GM12875 (cell line): ENCODE results near the gene BMPR1B.

Source experiments
- H3K4me3 ChIP-seq: one replicate; pipeline ENCODE4 v1.5.1; 2011; ENCODE audit warnings: low read depth, low read length, control low read depth
- TF ChIP-seq, protein P1 (sequence below): IDR thresholded peaks from 2 replicates; pipeline ENCODE4 v1.5.1; 2011; ENCODE audit warnings: low read depth, mild to moderate bottlenecking, control low read depth, inconsistent platforms, low read length, moderate library complexity, borderline replicate concordance; ENCODE audit not compliant: insufficient read depth

The BMPR1B gene

DNA sequence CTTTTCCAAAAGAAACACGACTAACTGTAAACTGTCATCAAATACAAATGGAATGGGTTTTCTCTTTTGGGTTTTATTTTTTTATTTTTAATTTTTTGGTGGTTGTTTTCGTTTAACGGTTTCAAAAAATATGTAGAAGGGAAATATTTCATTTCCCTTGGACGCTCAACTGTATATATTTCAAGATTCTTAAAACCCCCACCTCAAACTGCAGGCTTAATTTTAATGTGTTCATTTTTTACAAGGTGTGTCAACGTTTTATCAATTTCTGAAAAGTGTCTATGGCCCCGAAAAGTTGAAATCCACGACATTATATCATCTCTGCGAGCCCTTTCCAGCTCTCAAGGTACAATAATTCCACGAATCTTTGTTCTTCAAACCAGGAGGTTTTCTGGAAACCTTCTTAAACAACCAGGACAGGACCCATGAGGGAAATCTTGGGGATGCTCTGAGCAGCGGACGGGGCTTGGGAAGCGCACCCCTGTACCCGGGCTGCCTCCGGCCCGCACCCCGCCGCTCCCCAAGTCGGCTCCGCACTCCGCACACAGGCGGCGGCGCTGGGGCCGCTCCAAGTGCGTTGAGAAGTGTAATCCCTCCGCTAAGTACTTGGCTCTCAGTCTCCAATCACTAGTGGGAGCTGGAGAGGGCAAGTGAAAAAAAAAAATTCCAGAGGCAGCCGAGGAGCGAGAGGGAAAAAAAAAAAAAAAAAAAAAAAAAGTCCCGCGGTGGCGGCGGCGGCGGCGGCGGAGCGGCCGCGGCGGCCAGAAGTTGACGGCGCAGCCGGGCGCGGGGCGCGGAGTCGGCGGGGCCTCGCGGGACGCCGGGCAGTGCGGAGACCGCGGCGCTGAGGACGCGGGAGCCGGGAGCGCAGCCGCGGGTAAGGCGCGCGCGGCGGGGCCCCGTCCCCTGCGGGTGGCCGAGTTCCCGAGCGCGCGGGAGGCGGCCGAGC lies at the start of gene BMPR1B:
Gene BMPR1B, plus strand, starts transcription at position 764 of the 949 bp plus-strand sequence. CDS start 346,470 bp downstream, outside the sequence.
- TF ChIP-seq, protein P1, sequence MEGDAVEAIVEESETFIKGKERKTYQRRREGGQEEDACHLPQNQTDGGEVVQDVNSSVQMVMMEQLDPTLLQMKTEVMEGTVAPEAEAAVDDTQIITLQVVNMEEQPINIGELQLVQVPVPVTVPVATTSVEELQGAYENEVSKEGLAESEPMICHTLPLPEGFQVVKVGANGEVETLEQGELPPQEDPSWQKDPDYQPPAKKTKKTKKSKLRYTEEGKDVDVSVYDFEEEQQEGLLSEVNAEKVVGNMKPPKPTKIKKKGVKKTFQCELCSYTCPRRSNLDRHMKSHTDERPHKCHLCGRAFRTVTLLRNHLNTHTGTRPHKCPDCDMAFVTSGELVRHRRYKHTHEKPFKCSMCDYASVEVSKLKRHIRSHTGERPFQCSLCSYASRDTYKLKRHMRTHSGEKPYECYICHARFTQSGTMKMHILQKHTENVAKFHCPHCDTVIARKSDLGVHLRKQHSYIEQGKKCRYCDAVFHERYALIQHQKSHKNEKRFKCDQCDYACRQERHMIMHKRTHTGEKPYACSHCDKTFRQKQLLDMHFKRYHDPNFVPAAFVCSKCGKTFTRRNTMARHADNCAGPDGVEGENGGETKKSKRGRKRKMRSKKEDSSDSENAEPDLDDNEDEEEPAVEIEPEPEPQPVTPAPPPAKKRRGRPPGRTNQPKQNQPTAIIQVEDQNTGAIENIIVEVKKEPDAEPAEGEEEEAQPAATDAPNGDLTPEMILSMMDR = no peak
- H3K4me3 ChIP-seq = no peak within 1 kb of the TSS

DNA sequence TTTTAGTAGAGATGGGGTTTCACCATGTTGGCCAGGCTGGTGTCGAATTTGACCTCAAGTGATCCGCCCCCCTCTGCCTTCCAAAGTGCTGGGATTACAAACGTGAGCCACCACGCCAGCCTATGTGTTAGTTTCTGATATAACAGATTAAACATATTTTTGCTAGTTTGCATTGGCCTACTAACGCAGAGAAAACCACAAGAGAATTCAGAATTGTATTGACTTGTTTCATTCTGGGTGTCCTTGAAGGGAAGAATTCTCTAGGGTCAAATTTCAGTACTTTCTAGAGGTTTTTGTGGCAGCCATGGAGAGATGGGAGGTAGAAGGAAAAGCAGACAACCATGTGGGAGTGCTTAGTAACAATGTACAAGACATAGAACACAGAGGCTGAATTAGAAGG lies 46.1 kb upstream of the BMPR1B start:
- TF ChIP-seq, protein P1 = no peak

DNA sequence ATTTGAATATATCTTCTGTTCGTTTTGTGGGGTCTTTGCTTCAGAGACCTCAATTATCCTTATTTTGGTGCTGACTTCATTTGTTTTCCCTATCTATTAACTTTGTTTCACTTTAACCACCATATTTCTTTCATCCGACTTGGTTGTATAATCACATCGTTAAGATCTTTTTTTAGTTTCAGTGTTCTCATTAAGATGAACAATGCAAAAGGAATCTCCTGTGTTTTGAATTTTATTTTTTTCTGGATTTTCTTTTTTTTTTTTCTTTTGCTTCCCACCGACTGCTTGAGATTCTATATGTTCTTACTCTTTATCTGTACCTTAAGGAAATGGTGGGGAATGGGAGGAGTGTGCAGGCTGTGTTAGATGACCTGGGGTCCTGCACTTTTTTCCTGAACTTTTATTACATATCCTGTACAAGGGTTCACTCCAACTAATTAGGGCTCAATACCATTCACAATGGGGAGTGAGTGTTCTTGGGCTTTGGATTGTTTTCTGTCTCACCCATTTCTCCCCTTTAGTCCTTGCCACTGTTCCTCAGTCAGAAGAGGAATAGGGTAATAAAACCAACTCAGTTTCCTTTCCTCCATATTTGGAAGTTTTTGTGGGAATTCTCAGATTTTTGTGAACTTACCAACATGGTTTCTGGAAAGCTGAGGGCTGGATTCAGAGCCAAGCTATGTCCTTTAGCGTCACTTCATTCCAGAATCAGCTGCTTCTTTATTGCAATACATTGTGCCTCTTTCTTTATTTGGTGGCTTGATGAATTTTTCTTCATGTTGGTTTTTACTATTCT lies 43.2 kb upstream of the BMPR1B start:
- TF ChIP-seq, protein P1 = no peak
- no peak overlapping the region for H3K4me3 ChIP-seq

More for the DNA sequence above, 46.1 kb upstream of the BMPR1B start:
- H3K4me3 ChIP-seq = no peak overlapping the region

DNA sequence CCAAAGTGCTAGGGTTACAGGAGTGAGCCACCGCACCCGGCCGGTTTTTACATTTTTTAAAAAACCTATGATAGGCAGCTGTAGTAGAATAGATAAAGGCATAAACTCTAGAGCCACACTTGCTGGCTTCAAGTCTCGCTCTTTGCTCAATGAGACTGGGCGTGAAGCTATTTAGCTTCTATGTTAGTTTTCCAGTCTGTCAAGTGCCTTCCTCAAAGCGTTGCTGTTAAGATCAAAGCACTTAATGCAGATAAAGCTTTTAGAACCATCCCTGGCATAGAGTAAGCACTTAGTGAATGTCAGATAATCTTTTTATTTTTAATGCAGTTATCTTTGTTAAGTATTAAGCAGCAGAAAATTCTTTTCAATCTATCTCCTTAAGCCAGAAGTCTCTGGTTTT lies 42.0 kb upstream of the BMPR1B start:
- H3K4me3 ChIP-seq = no peak overlapping the region
- TF ChIP-seq, protein P1 = no peak

DNA sequence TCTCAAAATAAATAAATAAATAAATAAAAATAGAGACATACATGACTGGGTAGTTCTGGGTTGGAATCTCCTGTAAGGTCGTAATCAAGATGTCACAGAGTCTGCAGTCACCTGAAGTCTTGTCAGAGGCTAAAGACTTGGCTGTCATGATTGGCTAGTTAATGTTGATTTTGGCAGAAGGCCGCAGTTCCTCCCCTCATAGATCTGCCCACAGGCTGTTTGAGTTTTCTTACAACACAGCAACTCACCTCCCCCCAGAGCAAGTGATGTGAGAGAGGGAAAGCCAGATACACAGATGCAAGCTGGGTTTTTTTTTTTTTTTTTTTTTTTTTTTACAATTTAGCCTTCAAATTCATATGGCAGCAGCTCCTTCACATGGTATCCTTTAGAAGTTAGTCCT lies 36.4 kb upstream of the BMPR1B start:
- TF ChIP-seq, protein P1 = no peak
- no peak overlapping the region for H3K4me3 ChIP-seq

DNA sequence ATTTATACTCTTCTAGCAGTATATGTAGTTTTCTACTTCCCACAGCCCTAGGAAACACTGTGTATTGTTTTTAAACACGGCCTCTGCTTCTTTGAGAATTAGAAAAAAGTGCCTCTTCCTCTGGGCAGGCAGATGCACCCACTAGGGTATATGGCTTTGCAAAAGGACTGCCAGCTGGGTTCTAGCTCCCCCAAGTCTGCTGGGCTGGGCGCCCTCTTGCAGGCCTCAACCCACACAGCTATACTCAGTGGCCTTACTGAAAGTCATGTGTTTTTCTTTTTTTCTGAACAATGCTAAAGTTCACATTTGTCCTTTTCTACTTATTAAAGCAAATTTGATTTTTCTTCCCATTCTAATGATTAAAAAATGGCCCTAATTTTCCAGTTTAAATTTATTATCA lies 35.5 kb upstream of the BMPR1B start:
- H3K4me3 ChIP-seq = no peak overlapping the region
- TF ChIP-seq, protein P1 = no peak
